Keratinocyte (primary cell): Measurements from ENCODE around the gene HOXC9. TPM values are rescaled to one million over a fixed set of nuclear protein-coding genes. Genes with fewer than 3 reads are reported as not detected.

ENCODE experiments used
- DNase-seq: peaks from one replicate; pipeline ENCODE4 v3.0.0-alpha.2; 2011; ENCODE audit warnings: low read depth, missing footprints, low spot score
- FAIRE-seq: peaks from 2 replicates; lab custom pipeline; 2011; peaks lifted over from hg19 to GRCh38; lab: Jason Lieb, UNC
- H2AFZ ChIP-seq: 2 replicates; pipeline ENCODE4 v1.6.0; 2012; ENCODE audit warnings: low read length, control low read depth, inconsistent platforms; ENCODE audit not compliant: control insufficient read depth
- H3K27ac ChIP-seq: 2 replicates; pipeline ENCODE4 v1.5.1; 2011; ENCODE audit warnings: low read length; ENCODE audit not compliant: control insufficient read depth, insufficient read depth
- H3K27me3 ChIP-seq: 3 replicates; pipeline ENCODE4 v1.6.0; 2011; ENCODE audit warnings: low read length; ENCODE audit not compliant: control insufficient read depth, insufficient read depth; ENCODE audit errors: extremely low read depth
- H3K36me3 ChIP-seq, 2 experiments: 2 replicates in 1 of 2; 3 replicates in 1 of 2; pipeline ENCODE4 v1.5.1; 2011; ENCODE audit warnings: low read length in 2 of 2, mild to moderate bottlenecking in 1 of 2; ENCODE audit not compliant: control insufficient read depth in 2 of 2, insufficient read depth in 2 of 2; ENCODE audit errors: extremely low read depth in 1 of 2
- H3K4me1 ChIP-seq: 3 replicates; pipeline ENCODE4 v1.5.1; 2011; ENCODE audit warnings: low read length; ENCODE audit not compliant: control insufficient read depth, insufficient read depth; ENCODE audit errors: extremely low read depth
- H3K4me2 ChIP-seq: 3 replicates; pipeline ENCODE4 v1.6.0; 2011; ENCODE audit warnings: low read depth, low read length; ENCODE audit not compliant: control insufficient read depth, insufficient read depth; ENCODE audit errors: extremely low read depth
- H3K4me3 ChIP-seq, 3 experiments: fragments of 200-600 bp in 1 of 3; sonication (generic) in 1 of 3; 2 replicates in 2 of 3; 3 replicates in 1 of 3; pipeline ENCODE4 v1.5.1; 2011 to 2016; ENCODE audit warnings: low read length in 3 of 3, mild to moderate bottlenecking in 3 of 3, control low read depth in 2 of 3, inconsistent platforms in 1 of 3, low read depth in 1 of 3, mixed read lengths in 1 of 3, mixed run types in 1 of 3, moderate library complexity in 1 of 3; ENCODE audit not compliant: control insufficient read depth in 2 of 3, insufficient read depth in 2 of 3; ENCODE audit errors: extremely low read depth in 1 of 3
- H3K79me2 ChIP-seq: 2 replicates; pipeline ENCODE4 v1.6.0; 2012; ENCODE audit warnings: low read length; ENCODE audit not compliant: control insufficient read depth, insufficient read depth
- H3K9ac ChIP-seq: 3 replicates; pipeline ENCODE4 v1.6.0; 2011; ENCODE audit warnings: low read length; ENCODE audit not compliant: control insufficient read depth, insufficient read depth; ENCODE audit errors: extremely low read depth
- H3K9me1 ChIP-seq: 3 replicates; pipeline ENCODE4 v1.6.0; 2011; ENCODE audit warnings: low read length; ENCODE audit not compliant: control insufficient read depth, insufficient read depth; ENCODE audit errors: extremely low read depth
- H3K9me3 ChIP-seq: 2 replicates; pipeline ENCODE4 v1.5.1; 2012; ENCODE audit warnings: low read depth, low read length; ENCODE audit not compliant: control insufficient read depth
- H4K20me1 ChIP-seq: 3 replicates; pipeline ENCODE4 v1.6.0; 2011; ENCODE audit warnings: low read length; ENCODE audit not compliant: control insufficient read depth, insufficient read depth; ENCODE audit errors: extremely low read depth
- CTCF ChIP-seq, 3 experiments: IDR thresholded peaks in 1 of 3; conservative IDR thresholded peaks in 1 of 3; optimal IDR thresholded peaks in 1 of 3; 2 replicates in 2 of 3; 3 replicates in 1 of 3; pipeline versions ENCODE3 to v1.5.1; 2011; ENCODE audit warnings: low read length in 3 of 3, mild to moderate bottlenecking in 3 of 3, moderate library complexity in 2 of 3, control low read depth in 1 of 3, inconsistent platforms in 1 of 3; ENCODE audit not compliant: insufficient read depth in 2 of 3; ENCODE audit errors: extremely low read depth in 1 of 3
- EZH2 ChIP-seq: IDR thresholded peaks from one replicate; pipeline ENCODE4 v1.6.1; 2012; ENCODE audit warnings: inconsistent platforms, mild to moderate bottlenecking, low read length, moderate library complexity
- dilution Hi-C: fragments of 300-500 bp; cut with MboI; formaldehyde crosslinking; loops from one replicate; pipeline ENCODE4 v1.7.0; 2020; ENCODE audit warnings: low sequenced_read_pairs; ENCODE audit not compliant: extremely low pct_ligation_motif_present
- polyA plus RNA-seq, 5 experiments: library from polyadenylated mRNA; depleted of rRNA in 3 of 5; stranded (reverse) in 3 of 5; stranded (forward) in 1 of 5; unstranded in 1 of 5; fragments of >200 nt; gene quantifications; 1 replicate in 1 of 5; 2 replicates in 3 of 5; 3 replicates in 1 of 5; pipeline versions ENCODE4 v1.2.1 to v1.2.3, GENCODE V29; 2011 to 2012; ENCODE audit warnings: missing spikeins in 2 of 5, low read depth in 1 of 5, low replicate concordance in 1 of 5

Gene HOXC9
- polyA plus RNA-seq, 1 donor (not counting 4 experiments of a cell fraction or from before 2014, with no cell fraction given) = 1.8 TPM

DNA sequence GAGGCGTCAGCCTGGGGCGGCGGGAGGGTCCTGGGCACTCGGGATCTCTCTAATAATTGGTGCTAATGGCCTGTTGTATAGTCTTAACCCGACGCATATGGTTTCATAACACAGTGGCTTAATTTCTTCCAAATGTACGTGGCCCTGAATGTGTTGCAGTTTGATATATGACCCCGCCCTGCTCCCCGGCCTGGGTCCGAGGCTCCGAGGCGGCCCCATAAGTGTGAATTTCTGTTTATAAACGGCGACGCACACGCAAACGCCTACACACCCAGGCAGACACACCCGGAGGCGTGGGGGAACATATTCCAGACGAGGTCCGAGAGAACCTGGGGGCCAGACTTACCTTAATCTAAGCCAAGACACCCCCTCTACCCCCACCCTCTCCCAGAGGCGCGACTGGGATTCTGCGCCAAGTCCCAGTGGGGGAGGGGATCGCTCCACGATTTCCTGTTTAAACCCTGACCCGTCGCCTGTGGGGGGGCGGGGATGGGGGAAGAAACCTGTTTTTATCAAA is 18.6 kb downstream of the HOXC9 start:
- H3K9me3 ChIP-seq = no peaks in the 10 kb centered on the region
- DNase-seq (no peak), FAIRE-seq (no peak)
- no peaks in the 10 kb centered on the region for H3K27me3 ChIP-seq
- peaks cover 63% of the 10 kb centered on the region for H3K79me2 ChIP-seq
- TF ChIP-seq EZH2 = no peak
- TF ChIP-seq CTCF (optimal IDR thresholded peaks at IDR 0.05 in 1 of 3, IDR thresholded peaks at IDR 0.05 in 1 of 3, conservative IDR thresholded peaks at IDR 0.05 in 1 of 3; ENCODE audit: extremely low read depth in 1 of 3, insufficient read depth in 2 of 3, low read length in 3 of 3) = no peak
- H3K4me1 ChIP-seq = peaks cover 53% of the 10 kb centered on the region
- peak overlapping the region; percentile 56 to 95 (median 76) for H3K4me3 ChIP-seq
- no peaks in the 10 kb centered on the region for H3K9me1 ChIP-seq
- H3K4me2 ChIP-seq = peak overlapping the region; percentile 96
- peak overlapping the region; percentile 98 for H3K27ac ChIP-seq
- peak overlapping the region; percentile 13 for H2AFZ ChIP-seq
- H3K9ac ChIP-seq = peak overlapping the region; percentile 98
- no peaks in the 10 kb centered on the region for H3K36me3 ChIP-seq
- dilution Hi-C loops = no loop called here
- H4K20me1 ChIP-seq = no peaks in the 10 kb centered on the region

DNA sequence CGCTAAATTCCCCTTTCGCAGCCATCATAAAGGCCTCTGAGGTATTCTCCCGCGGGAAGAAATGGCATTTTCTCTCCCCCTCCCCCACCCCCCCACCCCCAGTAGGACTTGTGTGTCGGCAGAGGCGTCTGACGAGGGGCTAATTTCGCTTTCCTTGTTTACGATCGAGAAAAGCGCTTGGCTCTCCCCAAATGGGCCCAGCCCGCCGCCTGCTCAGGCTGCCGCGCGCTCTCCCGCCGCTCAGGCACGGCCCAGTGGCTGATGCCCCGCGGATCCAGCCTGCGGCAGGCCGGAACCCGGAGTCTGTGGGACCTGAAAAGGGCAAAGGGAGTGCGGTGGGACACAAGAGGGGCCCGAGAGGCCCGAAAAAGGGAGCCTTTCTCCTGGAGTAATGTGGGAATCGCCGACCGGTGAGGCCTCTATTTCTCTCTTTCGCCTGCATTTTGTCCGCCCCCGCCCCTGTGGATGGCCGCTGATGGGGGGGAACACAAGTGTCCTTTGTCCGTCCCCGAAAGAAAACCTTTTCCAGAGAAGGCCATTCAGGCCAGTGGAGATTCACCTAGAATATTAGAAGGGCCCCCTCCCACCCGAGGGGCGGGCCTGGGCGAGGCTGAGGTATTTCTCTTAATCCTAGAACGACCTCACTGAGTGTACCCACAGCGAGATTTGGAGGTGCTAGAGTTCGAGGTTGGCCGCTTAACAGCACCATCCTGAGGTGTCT is 19.3 kb downstream of the HOXC9 start:
- peak overlapping the region; percentile 37 for H2AFZ ChIP-seq

More for the DNA sequence above, 19.3 kb downstream of the HOXC9 start:
- no peaks in the 10 kb centered on the region for H3K27me3 ChIP-seq
- peak overlapping the region; percentile 98 for H3K9ac ChIP-seq
- H3K36me3 ChIP-seq = no peaks in the 10 kb centered on the region
- H3K9me3 ChIP-seq = no peaks in the 10 kb centered on the region
- H4K20me1 ChIP-seq = no peaks in the 10 kb centered on the region
- dilution Hi-C loops = no loop called here
- DNase-seq (no peak), FAIRE-seq (no peak)
- TF ChIP-seq CTCF (optimal IDR thresholded peaks at IDR 0.05 in 1 of 3, IDR thresholded peaks at IDR 0.05 in 1 of 3, conservative IDR thresholded peaks at IDR 0.05 in 1 of 3; ENCODE audit: extremely low read depth in 1 of 3, insufficient read depth in 2 of 3, low read length in 3 of 3) = no peak
- no peak for TF ChIP-seq EZH2
- H3K4me1 ChIP-seq = peaks cover 60% of the 10 kb centered on the region
- H3K4me3 ChIP-seq = peak overlapping the region; percentile 56 to 95 (median 74)
- peak overlapping the region; percentile 96 for H3K4me2 ChIP-seq
- H3K79me2 ChIP-seq = peaks cover 71% of the 10 kb centered on the region
- H3K9me1 ChIP-seq = no peaks in the 10 kb centered on the region
- H3K27ac ChIP-seq = peak overlapping the region; percentile 98
